NCI-H2171 (cell line): ENCODE measurements around the gene RCOR3.
"Not testable (repeated sequence)": the region's sequence is repeated elsewhere in the genome, so short reads cannot be mapped to it uniquely, and the experiment has no call there.

Source experiments
- DNase-seq: peaks from one replicate; lab custom pipeline; 2025; lab: John Stamatoyannopoulos, UW

Gene RCOR3

DNA sequence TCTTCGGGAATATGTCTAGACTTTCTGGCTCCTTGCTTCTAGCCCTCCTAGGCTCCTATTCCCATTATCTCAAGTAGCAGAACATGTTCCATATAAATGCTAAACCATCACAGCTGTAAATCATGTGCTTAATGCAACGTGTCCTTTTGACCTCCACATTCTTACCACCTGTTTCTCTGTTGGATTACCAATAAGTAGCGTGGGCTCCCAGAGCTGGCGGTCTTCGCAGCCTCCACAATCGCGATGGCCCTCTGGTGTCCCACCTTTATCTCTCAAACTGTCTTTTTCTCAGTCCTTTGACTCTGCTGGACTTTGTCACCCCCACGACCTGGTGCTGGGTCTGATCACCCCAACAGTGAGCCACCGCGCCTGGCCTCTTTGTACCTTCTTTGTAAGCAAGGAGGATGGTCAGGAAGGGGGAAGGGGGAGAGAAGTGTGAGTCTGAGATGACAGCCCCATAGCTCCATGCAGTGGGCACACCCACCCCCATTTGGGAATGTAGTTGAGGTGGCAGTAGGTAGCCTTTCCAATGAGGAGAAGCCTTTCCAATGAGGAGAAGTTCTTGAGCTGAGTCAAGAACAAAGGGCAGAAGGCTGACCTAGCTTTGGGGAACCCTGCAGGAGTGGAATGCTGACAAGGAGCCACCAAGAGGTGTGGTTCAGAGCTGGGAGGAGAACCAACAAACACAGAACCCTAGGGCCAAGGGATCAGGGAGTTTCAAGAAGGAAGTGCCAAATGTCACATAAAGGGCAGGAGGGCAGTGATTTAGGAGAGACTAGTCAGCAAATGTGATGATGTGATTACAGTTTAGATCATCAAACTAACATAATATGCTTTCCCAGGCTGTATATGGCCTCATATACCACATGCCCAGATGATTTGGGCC, 81.7 kb downstream of the RCOR3 start:
- DNase-seq: no peak

DNA sequence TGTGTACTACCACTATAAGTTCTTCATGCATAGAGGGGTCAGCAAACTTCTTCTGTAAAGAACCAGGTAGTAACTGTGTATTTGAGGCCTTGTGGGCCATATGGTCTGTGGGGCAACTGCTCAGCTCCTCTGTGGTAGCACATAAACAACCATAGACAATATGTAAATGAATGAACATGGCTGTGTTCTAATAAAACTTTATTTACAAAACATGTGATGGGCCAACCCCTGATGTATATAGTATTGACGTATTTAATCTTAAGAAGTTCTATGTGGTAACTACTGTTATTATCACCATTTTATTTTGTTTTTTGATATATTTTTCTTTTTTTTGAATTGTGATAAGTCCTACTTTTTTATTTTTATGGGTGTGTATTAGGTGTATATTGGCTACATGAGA, 82.8 kb downstream of the RCOR3 start:
- no peak for DNase-seq

DNA sequence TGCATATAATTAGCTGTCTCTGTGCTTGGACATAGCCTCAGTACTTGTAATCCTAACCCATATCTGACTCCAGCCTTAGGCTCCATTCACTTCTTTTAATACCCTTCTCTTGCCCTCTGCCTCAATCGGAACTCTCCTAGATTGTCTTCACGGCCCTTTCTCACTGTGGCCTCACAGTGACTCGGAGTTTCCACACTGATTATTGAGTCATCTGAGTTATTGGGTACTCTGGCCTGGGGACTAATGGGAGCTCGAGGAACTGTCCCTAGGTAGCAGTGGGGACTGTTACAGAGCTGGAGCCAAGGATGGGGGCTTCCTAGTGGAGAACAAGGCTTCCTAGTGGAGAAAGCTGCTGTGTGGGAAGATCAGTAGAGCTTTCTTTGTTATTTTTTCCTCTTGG, 84.4 kb downstream of the RCOR3 start:
- no peak for DNase-seq

DNA sequence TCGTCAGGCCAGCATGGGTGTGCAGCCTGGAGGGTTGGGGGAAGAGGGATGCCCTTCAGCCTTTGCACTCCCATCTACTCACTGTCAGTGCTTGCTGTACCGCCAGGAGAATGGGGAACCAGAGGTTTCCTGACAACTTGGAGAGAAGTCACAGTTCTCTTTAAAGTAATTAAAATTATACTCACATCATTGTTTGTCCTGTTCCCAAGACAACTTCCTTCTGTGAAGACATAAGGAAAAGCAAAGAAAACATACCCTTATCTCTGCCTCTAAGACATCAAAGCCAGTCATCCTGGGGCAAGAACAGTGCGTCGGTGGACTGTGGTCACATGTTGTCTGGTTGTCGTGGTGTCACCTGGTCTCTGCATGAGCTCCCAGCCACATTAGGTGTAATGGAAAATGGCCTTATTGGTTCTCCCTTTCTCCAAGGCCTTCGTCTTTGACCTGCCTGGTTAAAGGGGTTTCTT, 85.0 kb downstream of the RCOR3 start:
- no peak for DNase-seq

DNA sequence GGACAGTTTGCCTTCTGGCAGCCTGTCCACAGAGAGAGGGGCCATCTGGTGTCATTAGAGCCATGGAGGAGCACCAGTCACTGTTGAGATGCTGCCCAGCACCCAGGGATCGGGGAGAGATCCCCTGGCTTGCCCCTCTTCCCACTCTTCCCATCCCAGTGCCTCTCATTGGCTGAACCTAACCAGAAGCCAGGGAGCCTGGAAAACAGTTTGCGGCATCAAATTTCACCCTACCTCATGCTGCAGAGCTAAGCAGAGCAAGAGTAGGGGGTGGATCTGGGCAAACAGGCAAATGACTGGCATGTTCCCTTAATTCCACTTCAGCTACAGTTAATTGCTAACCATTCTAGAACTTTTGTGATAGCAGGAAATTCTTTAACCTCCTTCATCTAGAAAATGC, 86.6 kb downstream of the RCOR3 start:
- peak; percentile 54 for DNase-seq

DNA sequence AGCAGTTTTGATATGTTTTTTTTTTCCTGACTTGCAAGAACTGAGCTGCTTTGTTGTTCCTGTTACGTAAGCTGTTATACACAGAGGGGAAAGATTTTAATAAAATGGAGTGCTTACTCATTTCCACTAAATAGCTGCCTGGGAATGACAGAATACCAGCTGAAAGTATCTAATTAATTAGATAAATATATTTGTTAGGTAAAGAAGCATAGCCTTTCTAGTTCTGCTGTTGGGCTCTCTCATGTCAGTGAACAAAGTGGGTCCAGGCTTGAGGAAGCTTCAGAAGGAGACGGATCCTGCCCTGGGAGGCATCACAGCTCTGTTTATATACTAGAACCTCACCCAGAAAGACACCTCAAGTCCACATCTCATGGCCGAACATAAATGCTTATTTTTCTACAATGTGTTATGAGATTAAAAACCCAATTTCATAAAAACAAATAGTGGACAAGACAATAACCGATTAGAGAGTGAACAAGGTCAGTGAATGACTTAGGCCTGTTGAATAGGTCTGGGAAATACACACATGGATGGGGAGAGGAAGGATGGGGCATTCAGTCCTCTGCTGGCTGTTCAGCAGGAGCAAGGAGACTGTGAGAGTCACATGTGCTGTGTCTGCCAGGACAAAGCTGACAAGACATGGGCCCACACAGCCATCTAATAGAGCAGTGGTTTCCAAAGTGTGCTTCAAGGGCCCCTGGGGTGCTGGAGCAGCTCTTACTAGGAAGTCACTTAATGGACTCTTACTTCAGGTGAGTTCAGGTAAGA, 88.1 kb downstream of the RCOR3 start:
- DNase-seq: no peak

DNA sequence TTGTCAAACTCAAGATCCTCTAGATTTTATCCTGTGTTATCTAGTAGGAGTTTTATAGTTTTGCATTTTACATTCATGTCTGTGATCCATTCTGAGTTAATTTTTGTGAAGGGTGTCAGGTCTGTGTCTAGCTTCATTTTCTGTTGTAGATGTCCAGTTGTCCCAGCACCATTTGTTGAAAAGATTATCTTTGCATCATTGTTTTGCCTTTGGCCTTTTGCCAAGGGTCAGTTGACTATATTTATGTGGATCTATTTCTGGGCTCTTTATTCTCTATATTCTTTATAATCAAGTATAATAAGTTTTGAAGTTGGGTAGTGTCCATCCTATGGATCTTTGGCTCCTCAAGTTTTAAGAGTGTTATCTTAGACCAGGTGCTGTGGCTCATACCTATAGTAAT, 89.4 kb downstream of the RCOR3 start:
- no peak for DNase-seq

DNA sequence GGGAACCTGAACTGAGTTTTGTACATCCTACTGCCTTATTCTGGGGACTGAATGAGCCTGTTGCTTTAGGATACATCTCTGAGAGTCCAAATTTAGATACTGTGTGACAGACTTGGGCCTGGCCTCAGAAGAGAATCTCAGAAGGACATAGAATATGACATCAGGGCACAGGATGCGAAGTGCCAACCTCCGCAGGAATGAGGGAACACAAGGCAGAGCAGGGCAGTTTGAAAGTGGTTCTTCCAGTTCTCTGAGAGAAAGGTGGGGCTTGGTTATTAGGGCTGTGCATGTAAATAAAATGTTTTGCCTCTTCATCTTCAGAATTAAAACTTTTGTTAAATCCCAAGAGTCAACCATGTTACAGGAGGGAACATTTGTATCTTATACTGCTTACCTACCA, 90.6 kb downstream of the RCOR3 start:
- DNase-seq: no peak

DNA sequence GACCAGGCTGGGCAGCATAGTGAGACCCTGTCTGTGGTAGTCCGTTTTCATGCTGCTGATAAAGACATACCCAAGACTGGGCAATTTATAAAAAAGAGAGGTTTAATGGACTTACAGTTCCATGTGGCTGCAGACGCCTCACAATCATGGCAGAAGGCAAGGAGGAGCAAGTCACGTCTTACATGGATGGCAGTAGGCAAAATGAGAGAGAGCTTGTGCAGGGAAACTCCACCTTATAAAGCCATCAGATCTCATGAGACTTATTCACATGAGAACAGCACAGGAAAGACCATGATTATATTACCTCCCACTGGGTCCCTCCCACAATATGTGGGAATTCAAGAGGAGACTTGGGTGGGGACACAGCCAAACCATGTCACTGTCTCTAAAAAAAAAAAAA, 92.9 kb downstream of the RCOR3 start:
- not testable (repeated sequence) for DNase-seq

DNA sequence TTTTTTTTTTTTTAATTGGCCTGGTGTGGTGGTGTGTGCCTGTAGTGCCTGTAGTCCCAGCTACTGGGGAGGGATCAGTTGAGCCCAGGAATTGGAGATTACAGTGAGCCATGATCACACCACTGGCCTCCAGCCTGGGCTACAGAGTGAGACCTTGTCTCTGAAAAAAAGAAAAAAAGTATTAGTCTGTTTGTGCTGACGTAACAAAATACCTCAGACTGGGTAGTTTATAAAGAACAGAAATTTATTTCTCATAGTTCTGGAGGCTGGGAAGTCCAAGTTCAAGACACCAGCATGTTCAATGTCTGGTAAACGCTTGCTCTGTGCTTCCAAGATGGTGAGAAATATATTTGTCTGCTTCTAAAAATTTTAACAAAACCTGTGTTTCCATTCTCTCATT, 93.3 kb downstream of the RCOR3 start:
- DNase-seq: no peak

DNA sequence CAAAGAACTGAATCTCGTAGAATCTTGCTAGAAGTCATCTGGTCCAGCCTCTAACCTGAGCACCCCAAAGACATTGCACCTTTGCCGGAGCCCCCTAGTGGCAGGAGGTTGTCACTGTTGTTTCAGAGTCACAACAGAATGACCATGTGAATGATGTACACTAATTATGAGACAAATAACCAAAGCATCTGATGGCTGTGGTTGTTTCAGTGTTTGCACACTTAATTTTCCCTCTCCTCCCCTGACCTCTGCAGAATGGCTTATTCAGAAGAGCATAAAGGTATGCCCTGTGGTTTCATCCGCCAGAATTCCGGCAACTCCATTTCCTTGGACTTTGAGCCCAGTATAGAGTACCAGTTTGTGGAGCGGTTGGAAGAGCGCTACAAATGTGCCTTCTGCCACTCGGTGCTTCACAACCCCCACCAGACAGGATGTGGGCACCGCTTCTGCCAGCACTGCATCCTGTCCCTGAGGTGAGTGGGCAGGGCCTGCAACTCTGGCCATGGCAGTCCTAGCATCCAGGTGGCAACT, 93.9 kb downstream of the RCOR3 start:
- DNase-seq: no peak

DNA sequence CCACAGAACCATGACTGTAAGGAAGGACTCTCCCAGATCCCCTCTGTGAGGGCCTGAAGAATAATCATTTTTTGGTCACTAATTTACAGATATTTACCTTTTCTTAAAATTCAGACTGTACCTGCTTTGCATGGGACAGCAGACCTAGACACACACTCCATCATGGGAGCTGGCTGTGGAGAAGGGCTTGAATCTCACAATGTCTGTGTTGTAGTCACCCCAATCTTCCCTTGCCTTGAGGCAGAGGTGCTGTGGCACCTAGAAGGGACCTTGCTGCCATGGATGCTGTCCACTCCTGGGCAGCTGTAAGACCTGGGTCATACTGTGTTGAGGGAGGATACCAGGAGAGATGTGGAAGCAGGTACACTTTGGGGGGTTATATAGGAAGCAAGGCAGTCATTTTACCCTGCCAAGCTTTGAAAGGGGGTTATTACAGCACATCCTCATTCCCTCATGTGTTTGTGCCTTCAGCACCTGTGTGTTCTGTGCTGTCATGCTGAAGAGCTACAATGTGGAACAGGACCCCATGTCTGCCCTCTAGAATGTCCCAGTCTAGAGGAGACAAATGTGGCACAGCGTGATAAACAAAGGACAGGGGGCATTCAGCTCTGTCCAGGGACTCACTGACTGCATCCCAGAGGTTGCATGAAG, 94.5 kb downstream of the RCOR3 start:
- DNase-seq: no peak

DNA sequence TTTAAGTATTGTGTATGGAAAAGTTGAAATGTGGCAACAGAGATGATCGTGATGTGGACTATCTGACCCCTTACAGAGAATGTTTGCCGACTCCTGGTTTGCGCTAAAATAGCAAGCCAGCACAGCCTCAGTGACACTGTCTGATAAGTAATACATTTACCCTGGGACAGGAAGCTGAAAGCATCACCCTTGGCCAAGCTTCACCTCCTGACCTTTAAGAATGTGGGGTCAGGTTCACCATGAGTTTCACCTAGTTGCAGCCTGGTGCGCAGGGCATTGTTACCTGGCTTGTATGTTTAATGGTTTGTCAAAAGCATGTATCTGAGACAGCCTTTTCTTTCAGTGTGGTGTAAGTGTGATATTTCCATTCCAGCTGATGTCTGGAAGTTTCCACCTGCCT, 96.7 kb downstream of the RCOR3 start:
- DNase-seq: no peak

DNA sequence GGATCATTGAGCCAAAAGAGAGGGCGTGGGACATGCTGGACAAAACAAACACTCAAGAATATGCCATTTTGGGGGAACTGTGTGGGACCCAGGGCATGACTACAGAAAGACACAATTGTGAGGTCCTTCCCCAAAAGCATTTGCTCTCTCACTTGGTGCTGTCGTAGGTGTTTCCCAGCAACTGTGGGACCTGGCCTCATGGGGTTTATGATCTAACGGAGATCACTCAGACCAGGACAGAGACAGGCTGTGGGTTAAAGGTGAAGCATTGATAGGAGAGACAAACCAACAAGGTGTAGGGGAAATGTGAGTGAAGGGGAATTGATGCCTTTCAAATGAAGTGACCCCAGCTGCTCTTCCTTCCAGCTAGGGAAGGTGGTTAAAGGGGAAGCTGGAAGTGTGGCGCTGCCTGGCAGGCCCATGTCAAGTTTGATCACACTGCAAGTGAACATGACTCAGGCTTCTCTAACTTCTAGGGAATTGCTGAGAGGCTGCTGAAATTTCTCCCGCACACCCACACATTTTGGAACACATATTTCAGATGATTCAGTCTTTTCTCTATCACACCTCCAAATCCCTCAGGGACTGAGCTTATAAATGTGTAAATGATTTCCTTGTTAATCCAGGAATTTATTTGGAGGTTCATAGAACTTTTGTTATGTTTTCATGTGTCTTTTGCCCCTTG, 97.7 kb downstream of the RCOR3 start:
- DNase-seq: no peak

DNA sequence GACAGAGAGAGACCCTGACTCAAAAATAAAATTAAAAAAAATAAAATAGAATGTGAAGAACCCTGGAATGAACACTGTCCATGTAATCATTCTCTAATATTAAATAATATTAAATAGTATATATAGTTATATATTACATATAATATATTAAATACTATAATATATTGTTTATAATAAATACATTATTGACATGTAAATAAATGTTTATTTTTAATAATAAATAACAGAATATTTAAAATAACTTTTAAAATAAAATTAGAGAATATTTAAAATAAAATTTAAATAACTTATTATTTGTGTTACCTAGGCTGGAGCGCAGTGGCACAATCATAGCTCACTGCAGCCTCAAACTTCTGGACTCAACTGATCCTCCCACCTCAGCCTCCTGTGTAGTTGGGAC, 99.5 kb downstream of the RCOR3 start:
- no peak for DNase-seq

DNA sequence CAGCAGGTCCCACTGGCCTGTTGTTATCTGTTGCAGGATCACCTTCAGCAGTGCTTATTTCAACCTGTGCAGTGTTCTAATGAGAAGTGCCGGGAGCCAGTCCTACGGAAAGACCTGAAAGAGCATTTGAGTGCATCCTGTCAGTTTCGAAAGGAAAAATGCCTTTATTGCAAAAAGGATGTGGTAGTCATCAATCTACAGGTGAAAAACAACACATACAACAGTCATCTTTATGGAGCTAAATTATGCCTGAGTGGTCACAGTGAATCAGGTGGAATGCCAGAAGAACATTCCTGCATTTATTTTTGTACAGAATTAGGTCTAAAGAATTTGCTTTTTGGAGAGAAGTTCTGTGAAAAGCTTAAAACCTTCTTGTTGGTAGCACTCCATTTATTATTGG, 100.7 kb downstream of the RCOR3 start:
- DNase-seq: no peak

DNA sequence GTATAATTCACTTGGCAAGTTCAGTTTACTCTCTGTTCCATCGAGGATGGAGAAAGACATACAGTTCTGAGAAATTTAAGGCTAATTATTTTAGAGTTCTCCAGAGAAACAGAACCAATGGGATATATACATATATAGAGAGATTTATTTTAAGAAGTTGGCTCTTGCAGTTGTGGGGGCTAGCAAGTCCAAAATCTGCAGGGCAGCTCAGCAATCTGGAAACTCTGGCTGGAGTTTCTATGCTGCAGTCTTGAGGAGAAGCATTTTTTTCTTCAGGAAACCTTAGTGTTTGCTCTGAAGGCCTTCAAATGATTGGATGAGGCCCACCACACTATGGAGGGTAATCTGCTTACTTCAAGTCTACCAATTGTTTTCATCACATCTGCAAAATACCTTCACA, 102.0 kb downstream of the RCOR3 start:
- no peak for DNase-seq
